ENCODE results near the gene NLRC3.
"Not testable (repeated sequence)": the region's sequence is repeated elsewhere in the genome, so short reads cannot be mapped to it uniquely, and the experiment has no call there.

Gene NLRC3

DNA sequence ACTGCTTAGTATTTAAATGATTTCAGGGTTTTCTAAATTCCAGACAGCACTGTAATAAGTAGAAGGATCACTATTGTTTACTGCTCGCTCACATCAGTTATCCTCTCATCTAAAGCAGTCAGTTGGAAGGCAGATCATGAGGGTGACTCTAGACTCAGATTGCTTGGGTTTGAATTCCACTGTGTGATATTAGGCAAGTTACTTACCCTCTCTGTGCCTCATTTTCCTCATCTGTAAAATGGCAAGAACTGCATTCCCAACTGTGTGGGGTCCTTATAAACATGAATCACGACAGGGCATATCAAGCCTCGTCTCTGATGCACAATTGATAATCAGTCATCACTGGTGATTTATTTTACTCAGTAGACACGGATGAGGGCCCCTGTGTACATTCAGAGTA, 61.3 kb downstream of the NLRC3 start:
- Histone ChIP-seq H3K27me3 (ENCODE audit: control insufficient read depth, insufficient read depth, low read length) (no peaks in the 10 kb centered on the region), H3K36me3 (ENCODE audit: control insufficient read depth, insufficient read depth, low read length) (peaks cover 16% of the 10 kb centered on the region), H3K4me3 (ENCODE audit: low read depth, low read length) (no peak overlapping the region), H3K9ac (ENCODE audit: low read depth, low read length) (no peak overlapping the region), H3K9me3 (ENCODE audit: control insufficient read depth, insufficient read depth, low read length) (no peaks in the 10 kb centered on the region), H3K4me1 (ENCODE audit: control insufficient read depth, insufficient read depth, low read length) (no peaks in the 10 kb centered on the region)

DNA sequence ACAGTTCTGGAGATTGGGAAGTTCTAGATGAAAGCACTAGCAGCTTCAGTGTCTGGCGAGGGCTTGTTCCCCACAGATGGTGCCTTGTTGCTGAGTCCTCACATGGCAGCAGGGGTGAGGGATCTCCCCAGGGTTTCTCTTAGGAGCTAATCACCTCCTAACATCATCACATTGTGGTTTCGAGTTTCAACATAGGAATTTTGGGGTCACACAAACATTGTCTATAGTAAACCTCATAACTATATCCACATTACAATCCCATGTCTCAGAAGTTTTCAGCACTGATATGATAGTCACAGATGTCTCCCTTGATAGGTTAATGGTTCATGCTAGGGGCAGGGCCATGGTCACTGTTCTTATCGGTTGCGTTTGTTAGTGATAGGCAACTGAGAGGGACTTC, 62.6 kb downstream of the NLRC3 start:
- Histone ChIP-seq H3K9ac (ENCODE audit: low read depth, low read length) (no peak overlapping the region), H3K27me3 (ENCODE audit: control insufficient read depth, insufficient read depth, low read length) (no peaks in the 10 kb centered on the region), H3K4me3 (ENCODE audit: low read depth, low read length) (no peak overlapping the region), H3K4me1 (ENCODE audit: control insufficient read depth, insufficient read depth, low read length) (no peaks in the 10 kb centered on the region), H3K9me3 (ENCODE audit: control insufficient read depth, insufficient read depth, low read length) (no peaks in the 10 kb centered on the region), H3K36me3 (ENCODE audit: control insufficient read depth, insufficient read depth, low read length) (peaks cover 18% of the 10 kb centered on the region)

DNA sequence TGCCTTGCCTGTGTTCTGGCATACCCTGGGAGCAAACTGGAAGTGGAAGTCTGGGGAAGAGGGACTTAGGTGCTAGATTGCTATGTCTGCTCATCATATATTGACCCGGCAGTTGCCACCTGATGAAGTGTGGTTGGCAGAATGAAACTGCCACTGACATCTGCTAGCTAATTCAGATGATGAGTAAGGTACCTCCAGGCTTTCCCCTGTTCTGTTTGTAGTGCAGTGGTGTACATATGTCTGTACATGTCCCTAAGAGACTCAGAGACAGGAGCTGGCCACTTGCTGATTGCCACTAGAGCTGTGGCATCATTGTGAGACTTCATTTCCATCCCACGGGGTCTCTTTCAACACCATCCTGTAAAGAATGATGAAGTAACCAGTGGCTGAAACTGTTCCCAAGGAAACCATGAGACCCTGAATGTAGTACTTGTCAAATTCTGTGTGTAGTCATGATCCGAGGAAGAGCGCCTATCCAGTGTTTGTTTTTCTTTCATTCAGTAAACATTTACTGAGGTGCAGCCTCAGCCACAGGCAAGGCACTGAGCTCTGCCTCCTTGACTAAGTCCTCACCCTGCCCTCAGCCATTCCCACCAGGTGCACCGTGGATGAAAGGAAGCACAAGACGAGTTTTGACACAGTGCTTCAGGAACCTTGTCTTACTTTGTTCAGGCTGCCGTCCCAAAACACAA, 63.2 kb downstream of the NLRC3 start:
- Histone ChIP-seq H3K9me3 (ENCODE audit: control insufficient read depth, insufficient read depth, low read length) (no peaks in the 10 kb centered on the region), H3K4me3 (ENCODE audit: low read depth, low read length) (no peak overlapping the region), H3K27me3 (ENCODE audit: control insufficient read depth, insufficient read depth, low read length) (no peaks in the 10 kb centered on the region), H3K36me3 (ENCODE audit: control insufficient read depth, insufficient read depth, low read length) (peaks cover 23% of the 10 kb centered on the region), H3K4me1 (ENCODE audit: control insufficient read depth, insufficient read depth, low read length) (no peaks in the 10 kb centered on the region), H3K9ac (ENCODE audit: low read depth, low read length) (no peak overlapping the region)

DNA sequence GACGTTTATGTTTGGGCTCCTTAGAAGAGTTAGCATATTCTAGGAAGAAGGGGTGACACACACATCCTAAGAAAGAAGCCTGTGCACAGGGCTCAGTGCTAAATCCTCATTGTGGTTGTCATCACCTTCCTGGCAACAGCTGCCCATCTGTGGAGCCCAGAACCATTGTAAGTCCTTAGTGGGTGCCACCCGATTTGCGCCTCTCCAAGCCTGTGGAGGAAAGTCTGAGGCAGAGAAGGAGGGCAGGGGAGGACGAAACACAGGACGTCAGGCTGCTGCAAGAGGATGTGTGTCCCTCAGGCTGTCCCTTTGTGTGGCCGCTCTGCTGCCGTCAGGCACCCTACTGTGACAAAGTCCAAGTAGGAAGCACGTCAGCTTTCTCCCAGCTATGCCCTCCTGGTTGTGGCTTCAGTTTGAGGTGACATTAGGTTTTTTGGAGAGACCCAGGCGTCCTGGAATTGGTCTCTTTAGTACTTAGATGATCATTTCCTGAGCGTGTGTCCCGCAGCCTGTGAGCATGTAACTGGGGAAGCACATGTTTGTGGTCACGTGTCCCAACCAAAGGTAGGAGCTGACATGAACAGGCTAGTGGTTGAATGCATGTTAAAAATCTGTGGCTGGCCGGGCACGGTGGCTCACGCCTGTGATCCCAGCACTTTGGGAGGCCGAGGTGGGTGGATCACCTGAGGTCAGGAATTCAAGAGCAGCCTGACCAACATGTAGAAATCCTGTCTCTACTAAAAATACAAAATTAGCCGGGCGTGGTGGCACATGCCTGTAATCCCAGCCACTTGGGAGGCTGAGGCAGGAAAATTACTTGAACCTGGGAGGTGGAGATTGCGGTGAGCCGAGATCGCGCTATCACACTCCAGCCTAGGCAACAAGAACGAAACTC, 65.7 kb downstream of the NLRC3 start:
- Histone ChIP-seq H3K9ac (ENCODE audit: low read depth, low read length) (no peak overlapping the region), H3K36me3 (ENCODE audit: control insufficient read depth, insufficient read depth, low read length) (peaks cover 29% of the 10 kb centered on the region), H3K27me3 (ENCODE audit: control insufficient read depth, insufficient read depth, low read length) (no peaks in the 10 kb centered on the region), H3K9me3 (ENCODE audit: control insufficient read depth, insufficient read depth, low read length) (no peaks in the 10 kb centered on the region), H3K4me3 (ENCODE audit: low read depth, low read length) (no peak overlapping the region), H3K4me1 (ENCODE audit: control insufficient read depth, insufficient read depth, low read length) (no peaks in the 10 kb centered on the region)

GRCh38 chr16:3510416-3510815, 66.8 kb downstream of the NLRC3 start:
- Histone ChIP-seq H3K36me3 (ENCODE audit: control insufficient read depth, insufficient read depth, low read length) (peaks cover 23% of the 10 kb centered on the region), H3K4me3 (ENCODE audit: low read depth, low read length) (no peak overlapping the region), H3K9me3 (ENCODE audit: control insufficient read depth, insufficient read depth, low read length) (no peaks in the 10 kb centered on the region), H3K9ac (ENCODE audit: low read depth, low read length) (no peak overlapping the region), H3K4me1 (ENCODE audit: control insufficient read depth, insufficient read depth, low read length) (no peaks in the 10 kb centered on the region), H3K27me3 (ENCODE audit: control insufficient read depth, insufficient read depth, low read length) (no peaks in the 10 kb centered on the region)

GRCh38 chr16:3509470-3509928, 67.7 kb downstream of the NLRC3 start:
- no peaks in the 10 kb centered on the region for H3K4me1 ChIP-seq (ENCODE audit: control insufficient read depth, insufficient read depth, low read length)
- no peaks in the 10 kb centered on the region for H3K9me3 ChIP-seq (ENCODE audit: control insufficient read depth, insufficient read depth, low read length)
- H3K36me3 ChIP-seq (ENCODE audit: control insufficient read depth, insufficient read depth, low read length): peaks cover 23% of the 10 kb centered on the region
- H3K27me3 ChIP-seq (ENCODE audit: control insufficient read depth, insufficient read depth, low read length): no peaks in the 10 kb centered on the region
- H3K4me3 ChIP-seq (ENCODE audit: low read depth, low read length): no peak overlapping the region
- H3K9ac ChIP-seq (ENCODE audit: low read depth, low read length): no peak overlapping the region

DNA sequence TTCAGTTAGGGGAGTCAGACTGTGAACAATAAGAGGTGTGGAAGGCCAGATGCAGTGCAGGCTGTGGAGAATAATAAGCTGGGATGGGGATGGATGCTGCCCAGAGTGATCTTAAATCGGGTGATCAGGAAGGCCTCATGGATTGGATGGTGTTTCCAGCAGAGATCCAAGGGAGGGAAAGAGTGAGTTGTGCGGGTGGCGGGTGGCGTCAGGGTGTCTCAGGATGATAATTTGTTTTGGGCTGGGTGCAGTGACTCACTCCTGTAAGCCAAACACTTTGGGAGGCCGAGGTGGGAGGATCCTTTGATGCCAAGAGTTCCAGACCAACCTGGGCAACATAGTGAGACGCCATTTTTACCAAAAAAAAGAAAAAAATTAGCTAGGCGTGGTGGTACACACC, 68.5 kb downstream of the NLRC3 start:
- Histone ChIP-seq H3K36me3 (ENCODE audit: control insufficient read depth, insufficient read depth, low read length) (peaks cover 17% of the 10 kb centered on the region), H3K4me1 (ENCODE audit: control insufficient read depth, insufficient read depth, low read length) (no peaks in the 10 kb centered on the region), H3K9me3 (ENCODE audit: control insufficient read depth, insufficient read depth, low read length) (no peaks in the 10 kb centered on the region), H3K27me3 (ENCODE audit: control insufficient read depth, insufficient read depth, low read length) (no peaks in the 10 kb centered on the region), H3K9ac (ENCODE audit: low read depth, low read length) (no peak overlapping the region), H3K4me3 (ENCODE audit: low read depth, low read length) (no peak overlapping the region)

GRCh38 chr16:3503523-3503922, 73.7 kb downstream of the NLRC3 start:
- H3K4me1 ChIP-seq (ENCODE audit: control insufficient read depth, insufficient read depth, low read length): peaks cover 2% of the 10 kb centered on the region
- no peaks in the 10 kb centered on the region for H3K27me3 ChIP-seq (ENCODE audit: control insufficient read depth, insufficient read depth, low read length)
- H3K9ac ChIP-seq (ENCODE audit: low read depth, low read length): no peak overlapping the region
- peaks cover 5% of the 10 kb centered on the region for H3K36me3 ChIP-seq (ENCODE audit: control insufficient read depth, insufficient read depth, low read length)
- H3K4me3 ChIP-seq (ENCODE audit: low read depth, low read length): no peak overlapping the region
- no peaks in the 10 kb centered on the region for H3K9me3 ChIP-seq (ENCODE audit: control insufficient read depth, insufficient read depth, low read length)

- no peak overlapping the region for H3K9ac ChIP-seq (ENCODE audit: low read depth, low read length)
Observed at GRCh38 chr16:3501783-3502400, 75.3 kb downstream of the NLRC3 start.

GRCh38 chr16:3501412-3501761, 75.8 kb downstream of the NLRC3 start:
- peak overlapping the region; percentile 79 for H3K4me3 ChIP-seq (ENCODE audit: low read depth, low read length)
- H3K9me3 ChIP-seq (ENCODE audit: control insufficient read depth, insufficient read depth, low read length); H3K36me3 ChIP-seq (ENCODE audit: control insufficient read depth, insufficient read depth, low read length); H3K27me3 ChIP-seq (ENCODE audit: control insufficient read depth, insufficient read depth, low read length); H3K4me1 ChIP-seq (ENCODE audit: control insufficient read depth, insufficient read depth, low read length); H3K9ac ChIP-seq (ENCODE audit: low read depth, low read length): not testable (repeated sequence)

More at GRCh38 chr16:3501783-3502400, 75.3 kb downstream of the NLRC3 start:
- Histone ChIP-seq H3K9me3 (ENCODE audit: control insufficient read depth, insufficient read depth, low read length) (no peaks in the 10 kb centered on the region), H3K27me3 (ENCODE audit: control insufficient read depth, insufficient read depth, low read length) (no peaks in the 10 kb centered on the region), H3K36me3 (ENCODE audit: control insufficient read depth, insufficient read depth, low read length) (no peaks in the 10 kb centered on the region), H3K4me3 (ENCODE audit: low read depth, low read length) (peak overlapping the region; percentile 79), H3K4me1 (ENCODE audit: control insufficient read depth, insufficient read depth, low read length) (peaks cover 2% of the 10 kb centered on the region)

DNA sequence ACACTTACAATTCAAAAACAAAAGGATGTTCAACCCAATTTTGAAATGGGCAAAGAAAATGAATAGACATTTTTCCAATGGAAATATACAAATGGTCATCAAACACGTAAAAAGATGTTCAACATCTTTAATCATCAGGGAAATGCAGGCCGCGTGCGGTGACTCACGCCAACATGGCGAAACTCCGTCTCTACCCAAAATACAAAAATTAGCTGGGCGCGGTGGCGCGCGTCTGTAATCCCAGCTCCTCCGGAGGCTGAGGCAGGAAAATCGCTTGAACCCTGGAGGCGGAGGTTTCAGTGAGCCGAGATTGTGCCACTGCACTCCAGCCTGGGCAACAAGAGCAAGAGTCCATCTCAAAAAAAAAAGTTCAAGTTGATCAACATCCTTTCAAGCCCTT, 78.2 kb downstream of the NLRC3 start:
- no peaks in the 10 kb centered on the region for H3K9me3 ChIP-seq (ENCODE audit: control insufficient read depth, insufficient read depth, low read length)
- H3K27me3 ChIP-seq (ENCODE audit: control insufficient read depth, insufficient read depth, low read length): no peaks in the 10 kb centered on the region
- no peaks in the 10 kb centered on the region for H3K36me3 ChIP-seq (ENCODE audit: control insufficient read depth, insufficient read depth, low read length)
- peaks cover 2% of the 10 kb centered on the region for H3K4me1 ChIP-seq (ENCODE audit: control insufficient read depth, insufficient read depth, low read length)
- no peak overlapping the region for H3K9ac ChIP-seq (ENCODE audit: low read depth, low read length)
- no peak overlapping the region for H3K4me3 ChIP-seq (ENCODE audit: low read depth, low read length)
